Bronchial epithelial cell (primary cell): Measurements from ENCODE around the gene KLHL33. TPM values are rescaled to one million over a fixed set of nuclear protein-coding genes. Genes with fewer than 3 reads are reported as not detected.

ENCODE experiments used
- DNase-seq: peaks from one replicate; pipeline ENCODE4 v3.0.0-alpha.2; 2010; ENCODE audit warnings: low read depth
- FAIRE-seq: peaks from 2 replicates; lab custom pipeline; 2011; peaks lifted over from hg19 to GRCh38; lab: Jason Lieb, UNC
- H3K27me3 ChIP-seq: 2 replicates; pipeline ENCODE4 v1.5.1; 2011; ENCODE audit warnings: low read length; ENCODE audit not compliant: control insufficient read depth, insufficient read depth
- H3K36me3 ChIP-seq: 2 replicates; pipeline ENCODE4 v1.5.1; 2011; ENCODE audit warnings: low read length; ENCODE audit not compliant: control insufficient read depth, insufficient read depth
- H3K4me3 ChIP-seq: 2 replicates; pipeline ENCODE4 v1.5.1; 2011; ENCODE audit warnings: mild to moderate bottlenecking, low read depth, low read length, control low read depth
- CTCF ChIP-seq: IDR thresholded peaks from 2 replicates; pipeline ENCODE4 v1.5.1; 2011; ENCODE audit warnings: mild to moderate bottlenecking, moderate library complexity, low read length, control low read depth, inconsistent platforms; ENCODE audit not compliant: insufficient read depth, severe bottlenecking
- total RNA-seq: library from RNA; depleted of rRNA; stranded (reverse); fragments of >200 nt; gene quantifications from 2 replicates; pipeline ENCODE4 v1.2.1, GENCODE V29; 2014

KLHL33 gene
- not detected in 2 replicates for total RNA-seq

DNA sequence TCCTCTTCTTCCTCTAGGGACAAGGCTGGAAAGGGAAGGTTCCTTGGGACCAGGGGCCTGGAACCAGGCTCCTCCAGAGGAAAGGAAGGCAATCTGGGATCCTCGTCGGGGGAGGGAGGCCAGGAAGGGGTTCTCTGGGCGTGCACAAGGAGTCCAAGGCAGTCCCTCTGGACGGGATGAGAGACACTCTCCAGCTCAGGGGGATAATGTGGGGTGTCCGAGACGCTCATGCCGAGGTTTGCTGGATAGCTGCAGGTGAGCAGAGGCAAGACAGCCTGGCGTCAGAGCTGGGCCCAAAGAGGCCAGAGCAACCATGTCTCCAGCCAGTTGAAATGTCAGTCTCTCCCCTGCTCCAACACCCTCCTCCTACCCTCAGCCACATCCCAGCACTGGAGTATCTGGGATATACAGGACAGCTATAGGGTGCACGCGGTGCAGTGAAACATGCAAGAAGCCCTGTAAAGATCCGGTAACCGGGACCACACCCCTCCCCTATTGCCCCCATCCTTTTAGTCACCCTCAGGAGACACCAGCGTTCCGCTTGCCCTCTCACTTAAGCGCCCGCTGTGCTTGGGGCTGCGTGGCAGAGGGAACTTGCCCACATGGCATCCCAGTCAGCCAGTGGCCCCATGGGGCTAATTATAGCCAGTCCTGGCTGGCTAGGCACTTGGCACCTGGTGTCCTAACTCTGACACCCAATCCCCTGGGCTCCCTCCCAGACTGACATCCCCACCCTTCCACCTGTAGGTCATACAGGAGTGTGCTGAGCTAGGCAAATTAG, at the start of gene KLHL33:
Gene KLHL33 (minus strand): TSS at position 585 of the 781 bp plus-strand sequence. CDS start 355 bp downstream, at position 230.
- DNase-seq (no peak), FAIRE-seq (no peak)
- Histone ChIP-seq H3K4me3 (no peak within 1 kb of the TSS), H3K27me3 (peaks cover 2% of the 10 kb centered on the region), H3K36me3 (no peaks in the 10 kb centered on the region)
- TF ChIP-seq CTCF: no peak

DNA sequence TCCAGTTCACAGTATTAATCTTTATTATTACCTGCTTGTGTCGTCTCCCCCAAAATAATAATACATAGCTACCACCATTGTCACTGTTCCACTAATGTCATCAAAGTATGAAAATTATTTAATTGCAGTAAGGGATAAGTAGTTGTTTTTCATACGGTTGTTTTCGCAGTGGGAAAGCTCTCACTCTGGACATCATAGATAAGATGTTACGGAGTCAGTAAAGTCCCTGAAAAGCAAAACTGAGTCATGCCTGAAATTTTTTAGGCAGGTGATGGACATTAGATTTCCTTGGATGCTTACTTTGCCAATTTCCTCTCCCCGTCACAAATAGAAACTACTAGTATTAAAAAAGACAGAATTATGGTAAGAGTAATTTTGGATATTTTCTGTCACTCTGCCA, 46.4 kb upstream of the KLHL33 start:
- H3K36me3 ChIP-seq: peaks cover 1% of the 10 kb centered on the region
- H3K4me3 ChIP-seq: no peak overlapping the region
- H3K27me3 ChIP-seq: no peaks in the 10 kb centered on the region
- FAIRE-seq (no peak), DNase-seq (no peak)
- TF ChIP-seq CTCF: no peak

GRCh38 chr14:20478894-20479293, 42.9 kb upstream of the KLHL33 start:
- FAIRE-seq (no peak), DNase-seq (no peak)
- no peaks in the 10 kb centered on the region for H3K27me3 ChIP-seq
- TF ChIP-seq CTCF: no peak
- H3K4me3 ChIP-seq: no peak overlapping the region
- H3K36me3 ChIP-seq: peaks cover 18% of the 10 kb centered on the region

DNA sequence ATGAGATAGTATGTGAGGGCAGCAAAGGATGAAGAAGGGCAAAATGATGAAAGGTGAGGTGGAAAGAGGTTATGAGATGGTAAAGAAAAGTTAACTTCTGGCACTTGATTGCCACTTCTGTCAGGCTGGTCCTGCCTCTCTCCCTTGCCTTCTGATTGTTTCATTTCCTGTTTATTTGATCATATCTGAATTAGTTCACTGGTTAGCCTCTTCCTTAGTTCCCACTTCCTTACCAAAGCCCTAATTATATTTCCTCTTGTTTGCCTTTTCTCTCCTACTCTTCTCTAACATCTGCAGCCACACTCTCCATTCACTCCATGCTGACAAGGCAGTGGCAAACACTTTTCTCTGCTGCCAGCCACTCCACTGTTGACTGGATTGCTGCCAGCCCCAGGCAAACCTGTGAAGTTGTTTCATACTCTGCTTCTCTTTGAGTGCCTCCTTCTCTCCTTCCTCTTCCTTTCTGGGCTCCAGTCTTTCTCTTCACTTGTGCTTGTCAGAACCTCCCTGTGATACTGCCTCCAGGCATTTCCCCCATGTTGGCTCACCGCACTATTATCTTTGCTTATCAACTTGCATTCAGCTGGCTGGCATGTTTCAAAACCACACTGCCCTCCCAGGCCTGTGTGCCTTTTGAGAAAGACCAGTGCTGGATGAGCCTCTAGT, 41.4 kb upstream of the KLHL33 start:
- DNase-seq: peak; percentile 50
- H3K36me3 ChIP-seq: peaks cover 23% of the 10 kb centered on the region
- H3K27me3 ChIP-seq: no peaks in the 10 kb centered on the region
- H3K4me3 ChIP-seq: no peak overlapping the region
- TF ChIP-seq CTCF: no peak
- no peak for FAIRE-seq

GRCh38 chr14:20476776-20477175, 40.8 kb upstream of the KLHL33 start:
- Histone ChIP-seq H3K36me3 (peaks cover 28% of the 10 kb centered on the region), H3K4me3 (no peak overlapping the region), H3K27me3 (no peaks in the 10 kb centered on the region)
- no peak for TF ChIP-seq CTCF
- DNase-seq (no peak), FAIRE-seq (no peak)
